OCI-LY1 (cell line): ENCODE data around the gene CATSPERZ.

ENCODE experiments used
- H2AFZ ChIP-seq: fragments of 200-600 bp; sonication (generic), shearing (Covaris generic); 2 replicates; pipeline ENCODE4 v1.6.0; 2014; ENCODE audit warnings: antibody characterized with exemption, mild to moderate bottlenecking, low read length
- H3F3A ChIP-seq: fragments of 200-600 bp; sonication (generic), shearing (Covaris generic); 2 replicates; pipeline ENCODE4 v1.6.0; 2014; ENCODE audit warnings: mild to moderate bottlenecking, antibody characterized with exemption, low read length, moderate library complexity; ENCODE audit not compliant: insufficient read depth
- H3K27ac ChIP-seq: fragments of 200-600 bp; sonication (generic); 2 replicates; pipeline ENCODE4 v1.5.1; 2014; ENCODE audit warnings: low read length, mixed run types, mild to moderate bottlenecking, low read depth; ENCODE audit not compliant: poor library complexity, severe bottlenecking
- H3K27me3 ChIP-seq: fragments of 200-600 bp; sonication (generic); 2 replicates; pipeline ENCODE4 v1.6.0; 2014; ENCODE audit warnings: antibody characterized with exemption, mild to moderate bottlenecking, low read length, moderate library complexity; ENCODE audit not compliant: insufficient read depth
- H3K36me3 ChIP-seq: fragments of 200-600 bp; sonication (generic); 2 replicates; pipeline ENCODE4 v1.6.1; 2014; ENCODE audit warnings: mild to moderate bottlenecking, antibody characterized with exemption, low read length, moderate library complexity, mixed read lengths; ENCODE audit not compliant: insufficient read depth
- H3K4me1 ChIP-seq: fragments of 200-600 bp; sonication (generic); 2 replicates; pipeline ENCODE4 v1.5.1; 2014; ENCODE audit warnings: mild to moderate bottlenecking, low read length, moderate library complexity; ENCODE audit not compliant: insufficient read depth, severe bottlenecking
- H3K4me2 ChIP-seq: fragments of 200-600 bp; sonication (generic), shearing (Covaris generic); 2 replicates; pipeline ENCODE4 v1.6.1; 2014; ENCODE audit warnings: low read length
- H3K4me3 ChIP-seq: fragments of 200-600 bp; sonication (generic); 2 replicates; pipeline ENCODE4 v1.5.1; 2014; ENCODE audit warnings: low read length, low read depth, mild to moderate bottlenecking, mixed read lengths; ENCODE audit not compliant: poor library complexity, severe bottlenecking
- H3K79me2 ChIP-seq: fragments of 200-600 bp; shearing (Covaris generic); 2 replicates; pipeline ENCODE4 v1.6.1; 2016; ENCODE audit warnings: mixed run types, low read length, mixed read lengths; ENCODE audit not compliant: insufficient read depth
- H3K9ac ChIP-seq: fragments of 200-600 bp; sonication (generic), shearing (Covaris generic); 2 replicates; pipeline ENCODE4 v1.6.1; 2014; ENCODE audit warnings: mild to moderate bottlenecking, low read length, mixed read lengths
- H3K9me2 ChIP-seq: fragments of 200-600 bp; sonication (generic), shearing (Covaris generic); 2 replicates; pipeline ENCODE4 v1.6.1; 2014; ENCODE audit warnings: low read depth, mild to moderate bottlenecking, low read length, mixed read lengths
- H3K9me3 ChIP-seq: fragments of 200-600 bp; shearing (Covaris generic); 2 replicates; pipeline ENCODE4 v1.6.1; 2014; ENCODE audit warnings: low read length, mixed read lengths
- H4K20me1 ChIP-seq: fragments of 200-600 bp; sonication (generic), shearing (Covaris generic); 2 replicates; pipeline ENCODE4 v1.6.0; 2016; ENCODE audit warnings: mild to moderate bottlenecking, low read length; ENCODE audit not compliant: insufficient read depth
- EZH2 ChIP-seq: fragments of 200-600 bp; sonication (generic), shearing (Covaris generic); IDR thresholded peaks from 2 replicates; pipeline ENCODE4 v1.8.0; 2017; ENCODE audit warnings: borderline replicate concordance, mixed run types, mild to moderate bottlenecking, antibody characterized with exemption, low read length, moderate library complexity, mixed read lengths
- TF ChIP-seq, protein P1 (sequence below): fragments of 200-600 bp; sonication (generic), shearing (Covaris generic); IDR thresholded peaks from 2 replicates; pipeline ENCODE4 v1.5.1; 2017; ENCODE audit warnings: mild to moderate bottlenecking, antibody characterized with exemption, low read length, moderate library complexity, mixed read lengths

CATSPERZ gene

DNA sequence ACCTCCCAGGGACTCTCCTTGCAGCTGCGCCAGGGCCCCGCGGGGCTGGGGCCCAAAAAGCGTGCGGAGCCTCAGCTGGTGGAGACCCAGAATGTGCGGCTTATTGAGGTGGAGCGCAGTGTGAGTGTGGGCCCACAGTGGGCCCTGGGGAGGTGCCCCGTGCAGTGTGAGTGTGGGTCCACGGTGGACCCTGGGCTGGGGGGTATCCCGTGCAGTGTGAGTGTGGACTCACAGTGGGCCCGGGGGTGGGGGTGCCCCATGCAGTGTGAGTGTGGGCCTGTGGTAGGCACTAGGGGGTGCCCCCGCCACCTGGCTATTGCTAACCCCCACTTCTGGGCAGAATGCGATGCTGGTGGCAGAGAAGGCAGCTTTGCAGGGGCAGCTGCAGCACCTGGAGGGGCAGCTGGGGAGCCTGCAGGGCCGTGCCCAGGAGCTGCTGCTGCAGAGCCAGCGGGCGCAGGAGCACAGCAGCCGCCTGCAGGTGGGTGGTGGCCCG lies 51.0 kb downstream of the CATSPERZ start:
- no peaks in the 10 kb centered on the region for H3K4me1 ChIP-seq
- no peaks in the 10 kb centered on the region for H3K27me3 ChIP-seq
- H3K27ac ChIP-seq, result no peak overlapping the region
- H3K36me3 ChIP-seq, result peaks cover 29% of the 10 kb centered on the region; the same call in 1 of the 2 replicates
- no peak overlapping the region for H3K9ac ChIP-seq
- H3F3A ChIP-seq, result no peaks in the 10 kb centered on the region
- H2AFZ ChIP-seq, result no peak overlapping the region
- no peaks in the 10 kb centered on the region for H4K20me1 ChIP-seq
- no peaks in the 10 kb centered on the region for H3K9me3 ChIP-seq
- H3K9me2 ChIP-seq, result no peaks in the 10 kb centered on the region
- H3K79me2 ChIP-seq, result no peaks in the 10 kb centered on the region
- no peak overlapping the region for H3K4me2 ChIP-seq
- no peak overlapping the region for H3K4me3 ChIP-seq
- no peak for TF ChIP-seq EZH2
- TF ChIP-seq, protein P1, sequence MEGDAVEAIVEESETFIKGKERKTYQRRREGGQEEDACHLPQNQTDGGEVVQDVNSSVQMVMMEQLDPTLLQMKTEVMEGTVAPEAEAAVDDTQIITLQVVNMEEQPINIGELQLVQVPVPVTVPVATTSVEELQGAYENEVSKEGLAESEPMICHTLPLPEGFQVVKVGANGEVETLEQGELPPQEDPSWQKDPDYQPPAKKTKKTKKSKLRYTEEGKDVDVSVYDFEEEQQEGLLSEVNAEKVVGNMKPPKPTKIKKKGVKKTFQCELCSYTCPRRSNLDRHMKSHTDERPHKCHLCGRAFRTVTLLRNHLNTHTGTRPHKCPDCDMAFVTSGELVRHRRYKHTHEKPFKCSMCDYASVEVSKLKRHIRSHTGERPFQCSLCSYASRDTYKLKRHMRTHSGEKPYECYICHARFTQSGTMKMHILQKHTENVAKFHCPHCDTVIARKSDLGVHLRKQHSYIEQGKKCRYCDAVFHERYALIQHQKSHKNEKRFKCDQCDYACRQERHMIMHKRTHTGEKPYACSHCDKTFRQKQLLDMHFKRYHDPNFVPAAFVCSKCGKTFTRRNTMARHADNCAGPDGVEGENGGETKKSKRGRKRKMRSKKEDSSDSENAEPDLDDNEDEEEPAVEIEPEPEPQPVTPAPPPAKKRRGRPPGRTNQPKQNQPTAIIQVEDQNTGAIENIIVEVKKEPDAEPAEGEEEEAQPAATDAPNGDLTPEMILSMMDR, result no peak

DNA sequence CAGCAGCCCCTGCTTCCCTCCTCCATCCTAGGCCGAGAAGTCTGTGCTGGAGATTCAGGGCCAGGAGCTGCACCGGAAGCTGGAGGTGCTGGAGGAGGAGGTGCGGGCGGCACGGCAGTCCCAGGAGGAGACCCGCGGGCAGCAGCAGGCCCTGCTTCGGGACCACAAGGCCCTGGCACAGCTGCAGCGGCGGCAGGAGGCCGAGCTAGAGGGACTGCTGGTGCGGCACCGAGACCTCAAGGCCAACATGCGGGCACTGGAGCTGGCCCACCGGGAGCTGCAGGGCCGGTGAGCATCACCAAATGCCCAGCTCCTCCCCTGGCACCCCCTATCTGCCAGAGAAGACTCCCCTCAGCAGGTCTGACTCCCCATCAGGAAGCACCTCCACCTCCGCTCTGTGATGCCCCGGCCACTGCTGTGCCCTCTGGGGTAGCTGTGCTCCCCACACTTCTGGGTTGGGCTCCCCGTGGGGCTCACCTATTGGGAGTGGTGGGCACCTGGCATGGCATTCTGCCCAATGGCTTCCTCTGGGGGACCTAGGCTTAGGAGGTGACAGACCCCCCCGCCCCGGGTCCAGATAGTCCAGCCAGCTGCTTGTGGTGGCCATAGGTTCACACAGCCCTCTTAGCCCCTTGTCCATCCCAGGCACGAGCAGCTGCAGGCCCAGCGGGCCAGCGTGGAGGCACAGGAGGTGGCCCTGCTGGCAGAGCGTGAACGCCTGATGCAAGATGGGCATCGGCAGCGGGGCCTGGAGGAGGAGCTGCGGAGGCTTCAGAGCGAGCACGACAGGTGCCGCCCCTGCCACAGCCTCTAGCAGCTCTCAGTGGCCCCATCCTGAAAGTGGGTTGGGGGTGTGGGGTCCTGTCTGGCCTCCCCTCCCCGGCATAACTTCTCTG lies 52.2 kb downstream of the CATSPERZ start:
- H4K20me1 ChIP-seq, result no peaks in the 10 kb centered on the region
- H3K4me3 ChIP-seq, result no peak overlapping the region
- no peaks in the 10 kb centered on the region for H3K9me3 ChIP-seq
- peaks cover 27% of the 10 kb centered on the region; the same call in 1 of the 2 replicates for H3K36me3 ChIP-seq
- H3K79me2 ChIP-seq, result no peaks in the 10 kb centered on the region
- H3F3A ChIP-seq, result no peaks in the 10 kb centered on the region
- no peaks in the 10 kb centered on the region for H3K4me1 ChIP-seq
- H3K9ac ChIP-seq, result no peak overlapping the region
- TF ChIP-seq, protein P1, result no peak
- no peak overlapping the region for H2AFZ ChIP-seq
- H3K9me2 ChIP-seq, result no peaks in the 10 kb centered on the region
- no peak overlapping the region for H3K4me2 ChIP-seq
- H3K27ac ChIP-seq, result no peak overlapping the region
- no peaks in the 10 kb centered on the region for H3K27me3 ChIP-seq

DNA sequence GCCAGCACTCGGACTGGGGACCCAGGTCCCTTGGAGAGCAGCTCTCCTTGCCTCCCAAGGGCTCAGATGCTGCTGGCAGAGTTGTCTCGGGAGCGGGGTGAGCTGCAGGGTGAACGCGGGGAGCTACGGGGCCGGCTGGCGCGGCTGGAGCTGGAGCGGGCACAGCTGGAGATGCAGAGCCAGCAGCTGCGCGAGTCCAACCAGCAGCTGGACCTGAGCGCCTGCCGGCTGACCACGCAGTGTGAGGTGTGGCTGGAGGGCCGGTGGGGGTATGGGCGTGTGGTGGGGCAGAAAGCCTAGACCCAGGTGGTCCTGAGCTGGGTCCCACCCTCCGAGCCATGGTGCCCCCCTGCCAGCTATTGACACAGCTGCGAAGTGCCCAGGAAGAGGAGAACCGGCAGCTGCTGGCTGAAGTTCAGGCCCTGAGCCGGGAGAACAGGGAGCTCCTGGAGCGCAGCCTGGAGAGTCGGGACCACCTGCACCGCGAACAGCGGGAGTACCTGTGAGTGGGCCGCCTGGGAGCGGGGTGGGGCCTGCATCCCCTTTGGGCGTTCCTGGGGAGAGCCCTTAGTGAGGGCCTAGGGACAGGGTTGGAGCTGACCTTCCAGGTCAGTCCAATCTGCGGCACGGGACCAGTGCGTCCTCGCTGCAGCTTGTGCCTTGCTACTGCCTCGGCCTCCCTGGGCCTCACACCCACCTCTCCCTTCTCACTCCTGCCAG lies 53.0 kb downstream of the CATSPERZ start:
- peaks cover 23% of the 10 kb centered on the region; the same call in 1 of the 2 replicates for H3K36me3 ChIP-seq
- no peak overlapping the region for H2AFZ ChIP-seq
- no peaks in the 10 kb centered on the region for H3F3A ChIP-seq
- no peak overlapping the region for H3K9ac ChIP-seq
- H3K4me3 ChIP-seq, result no peak overlapping the region
- no peaks in the 10 kb centered on the region for H3K9me3 ChIP-seq
- no peaks in the 10 kb centered on the region for H3K9me2 ChIP-seq
- no peaks in the 10 kb centered on the region for H3K27me3 ChIP-seq
- no peak for TF ChIP-seq EZH2
- TF ChIP-seq, protein P1, result no peak
- H3K4me1 ChIP-seq, result peaks cover 4% of the 10 kb centered on the region
- H3K27ac ChIP-seq, result no peak overlapping the region
- H3K79me2 ChIP-seq, result no peaks in the 10 kb centered on the region
- H4K20me1 ChIP-seq, result no peaks in the 10 kb centered on the region
- no peak overlapping the region for H3K4me2 ChIP-seq
